ENCODE measurements around the gene SEMA4D.

The SEMA4D gene

DNA sequence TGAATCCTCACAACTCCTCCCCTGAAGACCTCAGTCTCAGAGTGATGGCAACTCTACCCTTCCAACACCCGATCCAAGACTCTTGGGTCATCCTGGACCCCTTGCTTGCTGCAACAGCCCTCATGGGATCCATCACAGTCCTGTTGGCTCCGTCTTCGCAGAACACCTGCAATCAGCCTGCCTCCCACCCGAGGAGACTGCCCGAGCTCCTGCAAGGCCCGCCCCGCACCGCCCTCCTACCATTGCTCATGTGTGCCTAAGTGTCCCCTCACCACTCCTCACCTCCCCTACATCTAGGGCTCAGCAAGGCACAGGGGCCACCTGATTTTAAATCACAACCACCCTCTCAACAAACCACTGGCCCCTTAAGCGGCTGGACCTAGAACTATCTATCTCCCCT lies 5.3 kb downstream of the SEMA4D start:
- TF ChIP-seq, protein P1, sequence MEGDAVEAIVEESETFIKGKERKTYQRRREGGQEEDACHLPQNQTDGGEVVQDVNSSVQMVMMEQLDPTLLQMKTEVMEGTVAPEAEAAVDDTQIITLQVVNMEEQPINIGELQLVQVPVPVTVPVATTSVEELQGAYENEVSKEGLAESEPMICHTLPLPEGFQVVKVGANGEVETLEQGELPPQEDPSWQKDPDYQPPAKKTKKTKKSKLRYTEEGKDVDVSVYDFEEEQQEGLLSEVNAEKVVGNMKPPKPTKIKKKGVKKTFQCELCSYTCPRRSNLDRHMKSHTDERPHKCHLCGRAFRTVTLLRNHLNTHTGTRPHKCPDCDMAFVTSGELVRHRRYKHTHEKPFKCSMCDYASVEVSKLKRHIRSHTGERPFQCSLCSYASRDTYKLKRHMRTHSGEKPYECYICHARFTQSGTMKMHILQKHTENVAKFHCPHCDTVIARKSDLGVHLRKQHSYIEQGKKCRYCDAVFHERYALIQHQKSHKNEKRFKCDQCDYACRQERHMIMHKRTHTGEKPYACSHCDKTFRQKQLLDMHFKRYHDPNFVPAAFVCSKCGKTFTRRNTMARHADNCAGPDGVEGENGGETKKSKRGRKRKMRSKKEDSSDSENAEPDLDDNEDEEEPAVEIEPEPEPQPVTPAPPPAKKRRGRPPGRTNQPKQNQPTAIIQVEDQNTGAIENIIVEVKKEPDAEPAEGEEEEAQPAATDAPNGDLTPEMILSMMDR (conservative IDR thresholded peaks at IDR 0.05; ENCODE audit: low read depth, low read length) = no peak
- no peak overlapping the region for H3K4me3 ChIP-seq (ENCODE audit: low read depth, low read length)
- no peak for DNase-seq (ENCODE audit: low read depth)

DNA sequence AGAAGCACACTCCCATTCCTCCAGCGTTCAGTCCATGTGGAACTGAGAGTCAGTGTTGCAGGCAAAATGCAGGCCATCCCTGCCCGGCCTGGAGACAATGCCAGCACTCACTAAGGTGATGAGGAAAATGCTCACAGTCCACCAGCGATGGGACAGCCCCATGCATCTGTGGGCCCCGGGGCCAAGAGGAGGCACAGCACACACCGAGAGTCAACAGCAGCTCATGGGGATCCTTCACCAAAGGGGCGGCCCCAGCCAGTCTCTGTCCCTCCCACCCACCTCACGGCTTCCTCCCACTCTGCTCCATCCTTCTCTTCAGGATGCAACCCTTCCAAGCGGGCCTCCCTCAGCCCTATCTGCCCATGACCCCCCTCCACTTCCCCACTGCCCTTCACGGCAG lies 6.2 kb downstream of the SEMA4D start:
- H3K4me3 ChIP-seq (ENCODE audit: low read depth, low read length) = no peak overlapping the region
- TF ChIP-seq, protein P1 (conservative IDR thresholded peaks at IDR 0.05; ENCODE audit: low read depth, low read length) = no peak
- no peak for DNase-seq (ENCODE audit: low read depth)

DNA sequence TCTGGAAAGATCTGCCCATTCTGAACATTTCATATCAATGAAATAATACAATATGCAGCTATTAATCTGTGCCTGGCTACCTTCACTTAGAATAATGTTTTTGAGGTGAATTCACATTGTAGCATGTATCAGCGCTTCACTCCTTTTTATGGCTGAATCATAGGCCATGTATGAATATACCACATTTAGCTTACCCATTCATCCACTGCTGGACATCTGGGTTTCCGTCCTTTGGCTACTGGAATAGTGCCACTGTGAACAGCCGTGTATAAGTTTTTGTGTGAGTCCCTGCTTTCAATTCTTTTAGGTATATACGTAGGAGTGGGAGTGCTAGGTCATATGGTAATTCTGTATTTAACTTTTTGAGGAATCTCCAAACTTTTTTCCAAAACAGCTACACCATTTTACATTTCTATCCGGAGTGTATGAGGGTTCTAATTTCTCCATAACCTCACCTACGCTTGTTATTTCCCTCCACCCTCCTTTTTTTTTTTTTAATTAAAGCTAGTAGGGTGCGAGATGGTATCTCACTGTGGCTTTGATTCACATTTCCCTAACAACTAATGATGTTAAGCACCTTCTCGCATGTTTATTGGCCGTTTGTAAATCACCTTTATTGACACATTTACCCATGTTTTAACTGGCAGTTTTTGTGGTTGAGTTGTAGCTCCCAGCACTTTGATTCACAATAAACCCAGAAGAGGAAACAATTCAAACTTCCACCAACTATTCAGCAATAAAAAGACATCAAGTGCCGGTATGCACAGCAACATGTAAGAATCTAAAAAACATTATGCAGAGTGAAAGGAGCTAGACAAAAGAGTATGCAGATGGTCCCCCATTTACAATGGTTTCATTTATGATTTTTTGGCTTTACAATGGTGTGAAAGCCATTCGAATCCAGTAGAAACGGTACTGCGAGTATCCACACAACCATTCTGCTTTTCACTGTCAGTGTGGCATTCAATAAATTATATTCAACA lies 8.1 kb downstream of the SEMA4D start:
- peak; percentile 16 for DNase-seq (ENCODE audit: low read depth)
- H3K4me3 ChIP-seq (ENCODE audit: low read depth, low read length) = no peak overlapping the region
- TF ChIP-seq, protein P1 (conservative IDR thresholded peaks at IDR 0.05; ENCODE audit: low read depth, low read length) = no peak

DNA sequence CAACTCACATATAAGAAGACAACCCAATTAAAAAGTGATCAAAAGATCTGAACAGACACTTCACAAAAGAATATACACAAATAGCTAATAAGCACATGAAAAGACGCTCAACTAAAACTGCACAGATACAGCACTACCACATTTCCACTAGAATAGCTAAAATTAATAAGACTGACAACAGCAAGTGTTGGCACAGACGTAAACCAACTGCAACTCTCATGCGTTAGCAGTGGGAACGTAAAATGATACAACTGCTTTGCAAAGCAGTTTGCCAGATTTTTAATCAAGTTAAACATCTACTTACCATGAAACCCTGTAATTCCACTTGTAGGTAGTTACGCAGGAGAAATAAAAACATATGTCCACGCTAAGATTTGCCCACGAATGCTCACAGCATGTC lies 9.0 kb downstream of the SEMA4D start:
- TF ChIP-seq, protein P1 (conservative IDR thresholded peaks at IDR 0.05; ENCODE audit: low read depth, low read length) = no peak
- H3K4me3 ChIP-seq (ENCODE audit: low read depth, low read length) = no peak overlapping the region
- no peak for DNase-seq (ENCODE audit: low read depth)

DNA sequence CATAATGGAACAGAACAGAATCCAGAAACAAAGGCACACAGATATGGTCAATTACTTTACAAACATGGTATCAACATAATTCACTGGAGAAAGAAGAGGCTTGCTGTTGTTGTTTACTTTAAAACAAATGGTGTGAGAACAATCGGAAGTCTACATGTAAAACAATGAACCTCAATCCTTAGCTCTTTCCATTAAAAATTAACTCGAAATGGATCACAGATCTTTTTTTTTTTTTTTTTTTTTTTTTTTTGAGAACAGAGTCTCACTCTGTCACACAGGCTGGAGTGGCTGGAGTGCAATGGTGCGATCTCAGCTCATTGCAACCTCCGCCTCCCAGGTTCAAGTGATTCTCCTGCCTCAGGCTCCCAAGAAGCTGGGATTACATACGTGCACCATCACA lies 9.8 kb downstream of the SEMA4D start:
- no peak for DNase-seq (ENCODE audit: low read depth)
- H3K4me3 ChIP-seq (ENCODE audit: low read depth, low read length) = no peak overlapping the region
- TF ChIP-seq, protein P1 (conservative IDR thresholded peaks at IDR 0.05; ENCODE audit: low read depth, low read length) = no peak

DNA sequence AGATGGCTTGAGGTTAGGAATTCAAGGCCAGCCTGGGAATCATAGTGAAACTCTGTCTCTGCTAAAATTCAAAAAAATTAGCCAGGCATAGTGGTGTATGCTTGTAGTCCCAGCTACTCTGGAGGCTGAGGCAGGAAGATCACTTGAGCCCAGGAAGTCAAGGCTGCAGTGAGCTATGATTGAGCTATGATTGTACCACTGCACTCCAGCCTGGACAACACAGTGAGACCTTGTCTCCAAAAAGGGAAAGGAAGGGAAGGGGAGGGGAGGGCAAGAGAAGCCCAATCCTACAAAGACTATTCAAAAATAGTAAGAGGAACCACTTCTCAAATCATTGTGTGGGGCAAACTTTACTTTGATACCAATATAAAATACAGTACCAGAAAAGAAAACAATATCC lies 11.2 kb downstream of the SEMA4D start:
- no peak for DNase-seq (ENCODE audit: low read depth)
- TF ChIP-seq, protein P1 (conservative IDR thresholded peaks at IDR 0.05; ENCODE audit: low read depth, low read length) = no peak
- no peak overlapping the region for H3K4me3 ChIP-seq (ENCODE audit: low read depth, low read length)

Data from choroid plexus epithelial cell (primary cell).